ENCODE data around the gene RNF222.
A peak's percentile ranks its signal among the peaks of the same experiment; 100 is the strongest.
"Not testable (repeated sequence)": the region's sequence is repeated elsewhere in the genome, so short reads cannot be mapped to it uniquely, and the experiment has no call there.

RNF222 gene

GRCh38 chr17:8382052-8382879 is 15.4 kb downstream of the RNF222 start:
- DNase-seq (ENCODE audit: low read depth) = no peak

GRCh38 chr17:8380049-8380448 is 17.6 kb downstream of the RNF222 start:
- DNase-seq (ENCODE audit: low read depth) = no peak

- not testable (repeated sequence) for DNase-seq (ENCODE audit: low read depth)
Observed at GRCh38 chr17:8378117-8378516, 19.5 kb downstream of the RNF222 start.

- DNase-seq (ENCODE audit: low read depth) = no peak
Observed at GRCh38 chr17:8377422-8377821, 20.2 kb downstream of the RNF222 start.

- peak; percentile 85 for DNase-seq (ENCODE audit: low read depth)
Observed at GRCh38 chr17:8376271-8377067, 21.2 kb downstream of the RNF222 start, which contains the start of gene KRABD2. Gene KRABD2, minus strand, starts transcription at chr17:8376704.

GRCh38 chr17:8375738-8376259 is 21.8 kb downstream of the RNF222 start:
- no peak for DNase-seq (ENCODE audit: low read depth)

GRCh38 chr17:8373856-8374255 is 23.8 kb downstream of the RNF222 start:
- DNase-seq (ENCODE audit: low read depth) = not testable (repeated sequence)

- no peak for DNase-seq (ENCODE audit: low read depth)
Observed at GRCh38 chr17:8372422-8372821, 25.2 kb downstream of the RNF222 start.

- no peak for DNase-seq (ENCODE audit: low read depth)
Observed at GRCh38 chr17:8371786-8372185, 25.8 kb downstream of the RNF222 start.

- DNase-seq (ENCODE audit: low read depth) = no peak
Observed at GRCh38 chr17:8369944-8370343, 27.7 kb downstream of the RNF222 start.

- no peak for DNase-seq (ENCODE audit: low read depth)
Observed at GRCh38 chr17:8368193-8368592, 29.4 kb downstream of the RNF222 start.

GRCh38 chr17:8366231-8366630 is 31.4 kb downstream of the RNF222 start:
- no peak for DNase-seq (ENCODE audit: low read depth)

- DNase-seq (ENCODE audit: low read depth) = no peak
Observed at GRCh38 chr17:8365143-8365542, 32.5 kb downstream of the RNF222 start.

- DNase-seq (ENCODE audit: low read depth) = no peak
Observed at GRCh38 chr17:8362651-8363332, 34.8 kb downstream of the RNF222 start.

GRCh38 chr17:8360751-8361150 is 36.9 kb downstream of the RNF222 start:
- DNase-seq (ENCODE audit: low read depth) = no peak

GRCh38 chr17:8360260-8360659 is 37.4 kb downstream of the RNF222 start:
- DNase-seq (ENCODE audit: low read depth) = no peak

- DNase-seq (ENCODE audit: low read depth) = no peak
Observed at GRCh38 chr17:8359769-8360168, 37.9 kb downstream of the RNF222 start.

GRCh38 chr17:8357910-8358309 is 39.7 kb downstream of the RNF222 start:
- DNase-seq (ENCODE audit: low read depth) = no peak

- DNase-seq (ENCODE audit: low read depth) = no peak
Observed at GRCh38 chr17:8354236-8354635, 43.4 kb downstream of the RNF222 start.

GRCh38 chr17:8353736-8354135 is 43.9 kb downstream of the RNF222 start:
- DNase-seq (ENCODE audit: low read depth) = no peak

GRCh38 chr17:8350339-8350738 is 47.3 kb downstream of the RNF222 start:
- no peak for DNase-seq (ENCODE audit: low read depth)

GRCh38 chr17:8347001-8347400 is 50.6 kb downstream of the RNF222 start:
- DNase-seq (ENCODE audit: low read depth) = not testable (repeated sequence)

Data from T follicular helper cell (primary cell).